Panc1 (cell line): ENCODE data around the gene C22orf23. TPM values are rescaled to one million over a fixed set of nuclear protein-coding genes. Genes with fewer than 3 reads are reported as not detected.

Experiments
- ATAC-seq: fragments of 200-7000 bp; cut with Tn5 transposase; 2 replicates; pipeline ENCODE4 v1.9.1; 2020; ENCODE audit warnings: mild to moderate bottlenecking, moderate library complexity
- BruUV-seq: library from RNA; stranded (reverse); fragments of 400-500 nt; replicated peaks from 2 replicates; lab custom pipeline; 2021; lab: Mats Ljungman, UMichigan
- CTCF ChIA-PET: fragments of 300-600 bp; sonication (Branson Sonifier 250); formaldehyde crosslinking; loops from one replicate; lab custom pipeline; 2022; ENCODE audit warnings: antibody characterized with exemption; lab: Charles Lee
- POLR2A ChIA-PET: fragments of 300-600 bp; sonication (Branson Sonifier 250); formaldehyde crosslinking; loops from one replicate; lab custom pipeline; 2022; ENCODE audit warnings: antibody characterized with exemption; lab: Charles Lee
- DNase-seq: peaks from one replicate; pipeline ENCODE4 v3.0.0-alpha.2; 2010; ENCODE audit warnings: low read depth, low spot score
- H3K27ac ChIP-seq: 2 replicates; pipeline ENCODE4 v1.5.1; 2011; ENCODE audit warnings: mild to moderate bottlenecking, low read length, inconsistent platforms
- H3K27me3 ChIP-seq: fragments of 200-500 bp; sonication (Bioruptor generic); 2 replicates; pipeline ENCODE4 v1.6.0; 2014; ENCODE audit warnings: low read length, inconsistent platforms; ENCODE audit not compliant: control insufficient read depth, insufficient read depth
- H3K36me3 ChIP-seq: fragments of 200-500 bp; sonication (Bioruptor generic); 2 replicates; pipeline ENCODE4 v1.5.1; 2014; ENCODE audit warnings: inconsistent platforms, mild to moderate bottlenecking, low read length, moderate library complexity; ENCODE audit not compliant: control insufficient read depth, insufficient read depth
- H3K4me1 ChIP-seq: 2 replicates; pipeline ENCODE4 v1.5.1; 2011; ENCODE audit warnings: inconsistent platforms, mild to moderate bottlenecking, low read length, moderate library complexity; ENCODE audit not compliant: control insufficient read depth, insufficient read depth
- H3K4me3 ChIP-seq, 2 experiments: 2 replicates each; pipeline ENCODE4 v1.5.1; 2011 to 2012; ENCODE audit warnings: low read depth in 2 of 2, low read length in 2 of 2, mild to moderate bottlenecking in 2 of 2, inconsistent platforms in 1 of 2, moderate library complexity in 1 of 2
- H3K9me3 ChIP-seq: fragments of 200-500 bp; sonication (Bioruptor generic); 2 replicates; pipeline ENCODE4 v1.5.1; 2014; ENCODE audit warnings: low read depth, mild to moderate bottlenecking, inconsistent platforms, low read length, moderate library complexity; ENCODE audit not compliant: control insufficient read depth, insufficient read depth
- CTCF ChIP-seq: fragments of 450-650 bp; IDR thresholded peaks from 2 replicates; pipeline ENCODE4 v1.5.1; 2017; ENCODE audit warnings: mild to moderate bottlenecking
- POLR2AphosphoS5 ChIP-seq: IDR thresholded peaks from 2 replicates; pipeline ENCODE4 v1.6.1; 2012; ENCODE audit warnings: mild to moderate bottlenecking, low read depth, low read length, moderate library complexity
- REST ChIP-seq, 2 experiments: IDR thresholded peaks; 2 replicates each; pipeline ENCODE4 v1.6.1; 2011 to 2012; ENCODE audit warnings: low read depth in 2 of 2, control low read depth in 1 of 2, low read length in 1 of 2, mild to moderate bottlenecking in 1 of 2, moderate library complexity in 1 of 2; ENCODE audit not compliant: insufficient read depth in 1 of 2
- SIN3A ChIP-seq: IDR thresholded peaks from 2 replicates; pipeline ENCODE4 v1.6.1; 2012; ENCODE audit warnings: low read depth, mild to moderate bottlenecking, low read length, moderate library complexity, borderline replicate concordance; ENCODE audit not compliant: insufficient read depth
- TCF7L2 ChIP-seq: IDR thresholded peaks from 2 replicates; pipeline ENCODE4 v1.6.1; 2011; ENCODE audit warnings: mild to moderate bottlenecking, low read depth, low read length, inconsistent platforms
- in situ Hi-C: cut with HindIII; loops from 2 replicates; pipeline ENCODE4 v1.10.0; 2016; ENCODE audit warnings: low sequenced_read_pairs, low pct_unique_long_range_greater_than_20kb
- intact Hi-C: fragments of 100-400 bp; cut with micrococcal nuclease; formaldehyde crosslinking; loops from one replicate; pipeline ENCODE4 v1.10.0; 2022; ENCODE audit not compliant: unreplicated experiment
- total RNA-seq: library from RNA; stranded (reverse); gene quantifications from one replicate; pipeline ENCODE4 v1.2.1, GENCODE V29; 2021; ENCODE audit not compliant: unreplicated experiment

C22orf23 gene
- total RNA-seq, 1 experiment from 2014 or later, result 0.49 TPM

DNA sequence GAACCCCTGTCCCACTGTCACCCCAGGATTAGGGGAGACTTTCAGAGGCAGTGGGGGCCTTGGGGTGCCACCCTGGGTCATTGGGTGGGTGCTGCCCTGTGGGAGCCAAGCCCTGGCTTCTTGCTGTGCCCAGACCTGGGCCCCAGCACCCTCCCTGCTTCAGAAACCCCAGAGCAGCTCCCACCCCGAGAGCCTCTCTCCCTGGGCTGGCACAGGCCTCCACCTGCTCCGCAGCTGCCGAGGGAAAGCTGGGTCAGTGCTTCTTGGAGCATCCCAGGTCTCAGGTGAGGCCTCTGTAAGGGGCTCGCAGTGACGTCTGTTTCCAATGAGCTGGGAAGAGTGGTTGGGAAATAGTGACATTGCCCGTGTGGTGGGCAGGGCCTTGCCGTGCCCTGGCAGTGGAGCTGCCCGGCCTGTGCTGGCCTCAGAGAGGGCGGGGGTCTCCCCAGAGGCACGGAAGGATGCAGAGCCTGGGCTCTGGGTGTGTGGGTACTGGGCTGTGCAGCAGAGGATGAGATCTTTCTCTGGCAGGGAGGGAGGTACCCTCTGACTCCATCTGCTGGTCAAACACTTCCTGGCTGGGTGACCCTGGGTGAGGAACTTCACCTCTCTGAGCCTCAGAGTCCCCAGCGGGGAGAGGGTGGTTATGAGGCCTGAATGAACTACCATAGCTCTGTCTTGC, 23.0 kb downstream of the C22orf23 start:
- no peak overlapping the region for H3K27ac ChIP-seq
- in situ Hi-C loops, result no loop called here
- ChIA-PET POLR2A (interaction anchor here (0.5 kb wide), 1 partner anchor 40 kb away, joined by 8 read pairs; no protein-coding TSS in a partner anchor), CTCF (interaction anchor here (0.7 kb wide), 1 partner anchor 33 kb away, joined by 3 read pairs; no protein-coding TSS in a partner anchor)
- H3K4me3 ChIP-seq, result no peak overlapping the region
- peaks cover 11% of the 10 kb centered on the region for H3K4me1 ChIP-seq
- no TSS peak for BruUV-seq
- DNase-seq (no peak), ATAC-seq (peak; percentile 67)
- no peak for TF ChIP-seq POLR2AphosphoS5
- TF ChIP-seq REST (IDR thresholded peaks at IDR 0.05; ENCODE audit: insufficient read depth in 1 of 2, low read depth in 2 of 2, low read length in 1 of 2), result no peak
- peak; percentile 68; the same call in 1 of the 2 replicates for TF ChIP-seq CTCF
- no peak for TF ChIP-seq TCF7L2
- no peak for TF ChIP-seq SIN3A
- H3K9me3 ChIP-seq, result no peaks in the 10 kb centered on the region
- no peaks in the 10 kb centered on the region for H3K36me3 ChIP-seq
- intact Hi-C loops, result no loop called here
- no peaks in the 10 kb centered on the region for H3K27me3 ChIP-seq

- H3K36me3 ChIP-seq, result no peaks in the 10 kb centered on the region
Measured at GRCh38 chr22:37929390-37929789, 24.0 kb downstream of the C22orf23 start.

GRCh38 chr22:37927637-37927936, 25.8 kb downstream of the C22orf23 start:
- DNase-seq (no peak), ATAC-seq (no peak)
- TF ChIP-seq POLR2AphosphoS5 (no peak), TCF7L2 (no peak), SIN3A (no peak), CTCF (no peak), REST (IDR thresholded peaks at IDR 0.05; ENCODE audit: insufficient read depth in 1 of 2, low read depth in 2 of 2, low read length in 1 of 2) (no peak)
- Histone ChIP-seq H3K27me3 (no peaks in the 10 kb centered on the region), H3K4me1 (no peaks in the 10 kb centered on the region), H3K9me3 (no peaks in the 10 kb centered on the region), H3K4me3 (no peak overlapping the region), H3K27ac (no peak overlapping the region), H3K36me3 (no peaks in the 10 kb centered on the region)
- BruUV-seq, result no TSS peak
- ChIA-PET CTCF (no interaction called here), POLR2A (no interaction called here)
- intact Hi-C loops, result no loop called here
- in situ Hi-C loops, result no loop called here

More at GRCh38 chr22:37929390-37929789, 24.0 kb downstream of the C22orf23 start:
- in situ Hi-C loops (no loop called here), intact Hi-C loops (no loop called here)
- no TSS peak for BruUV-seq
- no peak overlapping the region for H3K27ac ChIP-seq
- ChIA-PET CTCF (no interaction called here), POLR2A (no interaction called here)
- DNase-seq (no peak), ATAC-seq (no peak)
- peaks cover 11% of the 10 kb centered on the region for H3K4me1 ChIP-seq
- no peaks in the 10 kb centered on the region for H3K9me3 ChIP-seq
- H3K27me3 ChIP-seq, result no peaks in the 10 kb centered on the region
- no peak for TF ChIP-seq POLR2AphosphoS5
- H3K4me3 ChIP-seq, result no peak overlapping the region
